ENCODE measurements around the gene BHLHE40. TPM values are rescaled to one million over a fixed set of nuclear protein-coding genes. Genes with fewer than 3 reads are reported as not detected.

The BHLHE40 gene
- polyA plus RNA-seq, 2 of the 4 experiments (the other 2 are of a cell fraction): 102 to 160 TPM

DNA sequence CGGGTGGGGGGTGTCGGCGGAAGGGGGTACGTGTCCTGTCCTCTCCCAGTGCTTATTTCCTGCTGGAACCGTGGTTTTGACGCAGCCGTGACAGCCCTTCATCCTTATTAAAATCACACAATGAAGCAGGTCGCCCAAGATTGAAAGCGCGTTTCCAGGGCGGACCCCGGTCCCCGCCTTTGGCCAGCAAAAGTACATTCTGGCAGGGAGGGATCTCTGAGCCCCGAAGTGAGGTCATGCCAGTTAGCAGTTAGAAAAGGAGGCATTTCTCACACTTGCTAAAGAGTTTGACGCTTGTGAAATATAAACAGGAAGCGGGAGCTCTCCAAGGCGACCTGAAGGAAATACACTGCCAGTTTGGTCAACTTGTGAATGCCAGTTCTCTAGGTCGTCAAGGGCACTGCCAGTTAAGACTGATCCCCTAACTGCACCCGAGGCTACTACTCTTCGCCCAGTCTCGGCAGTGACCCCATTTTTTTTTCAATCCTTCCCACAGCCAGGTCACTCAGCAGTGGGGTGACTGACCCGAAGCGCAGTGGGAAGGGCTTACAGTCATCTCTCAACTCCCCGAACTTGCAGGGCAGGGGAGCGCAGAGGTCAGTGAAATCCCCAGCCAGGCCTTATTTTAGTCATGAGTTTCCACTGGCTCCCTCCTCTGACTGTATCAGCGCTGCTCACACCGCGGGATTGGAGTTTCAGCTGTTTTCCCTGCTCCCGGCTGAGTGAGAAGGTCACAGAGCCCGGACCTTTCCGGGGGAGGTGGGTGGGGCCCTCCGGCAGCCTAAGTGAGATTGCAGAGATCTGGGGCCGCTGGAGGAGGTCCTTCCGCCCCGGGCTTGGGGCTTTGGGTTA lies 2.0 kb upstream of the BHLHE40 start (continued):
- TF ChIP-seq GATA3 (IDR thresholded peaks at IDR 0.05; ENCODE audit: borderline replicate concordance) (0 out of 2 replicates have a peak, but pooled peaks have one; percentile 31), HDAC2 (IDR thresholded peaks at IDR 0.05) (no peak), ZNF302 (CRISPR knock-in tag; IDR thresholded peaks at IDR 0.05) (no peak), CEBPB (IDR thresholded peaks at IDR 0.05) (peak; percentile 41 to 47; a peak in 1 of 4 replicates), EHMT2 (IDR thresholded peaks at IDR 0.05; ENCODE audit: low read depth) (no peak), HOXB5 (CRISPR knock-in tag; IDR thresholded peaks at IDR 0.05) (0 out of 2 replicates have a peak, but pooled peaks have one; percentile 28), FOSL2 (IDR thresholded peaks at IDR 0.05) (no peak), FOSL2 (CRISPR knock-in tag; IDR thresholded peaks at IDR 0.05) (peak; percentile 42), POLR2AphosphoS2 (conservative IDR thresholded peaks at IDR 0.05; ENCODE audit: low read length) (no peak; the same call in 1 of the 2 replicates), HOXB13 (CRISPR knock-in tag; IDR thresholded peaks at IDR 0.05; ENCODE audit: low read depth) (peak; percentile 57; the same call in 1 of the 2 replicates), FOSB (CRISPR knock-in tag; IDR thresholded peaks at IDR 0.05) (peak; percentile 72; the same call in 1 of the 2 replicates), EHF (CRISPR knock-in tag; IDR thresholded peaks at IDR 0.05) (peak; percentile 17), HEYL (CRISPR knock-in tag; IDR thresholded peaks at IDR 0.05) (peak; percentile 85), MAZ (IDR thresholded peaks at IDR 0.05; ENCODE audit: borderline replicate concordance, low read depth, low read length) (no peak), RARB (CRISPR knock-in tag; IDR thresholded peaks at IDR 0.05) (peak; percentile 61), ZSCAN20 (CRISPR knock-in tag; IDR thresholded peaks at IDR 0.05) (peak; percentile 84), NR3C1 (IDR thresholded peaks at IDR 0.05) (no peak), TFCP2L1 (CRISPR knock-in tag; IDR thresholded peaks at IDR 0.05) (no peak), HOXA7 (CRISPR knock-in tag; IDR thresholded peaks at IDR 0.05) (peak; percentile 27; the same call in 1 of the 2 replicates), CHD4 (IDR thresholded peaks at IDR 0.05; ENCODE audit: borderline replicate concordance) (no peak), SMC3 (IDR thresholded peaks at IDR 0.05) (peak; percentile 17; the same call in 1 of the 3 replicates)
- TF ChIP-seq, protein P1, sequence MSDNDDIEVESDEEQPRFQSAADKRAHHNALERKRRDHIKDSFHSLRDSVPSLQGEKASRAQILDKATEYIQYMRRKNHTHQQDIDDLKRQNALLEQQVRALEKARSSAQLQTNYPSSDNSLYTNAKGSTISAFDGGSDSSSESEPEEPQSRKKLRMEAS (IDR thresholded peaks at IDR 0.05): peak; percentile 30; the same call in 1 of the 2 replicates
- TF ChIP-seq, protein P2, sequence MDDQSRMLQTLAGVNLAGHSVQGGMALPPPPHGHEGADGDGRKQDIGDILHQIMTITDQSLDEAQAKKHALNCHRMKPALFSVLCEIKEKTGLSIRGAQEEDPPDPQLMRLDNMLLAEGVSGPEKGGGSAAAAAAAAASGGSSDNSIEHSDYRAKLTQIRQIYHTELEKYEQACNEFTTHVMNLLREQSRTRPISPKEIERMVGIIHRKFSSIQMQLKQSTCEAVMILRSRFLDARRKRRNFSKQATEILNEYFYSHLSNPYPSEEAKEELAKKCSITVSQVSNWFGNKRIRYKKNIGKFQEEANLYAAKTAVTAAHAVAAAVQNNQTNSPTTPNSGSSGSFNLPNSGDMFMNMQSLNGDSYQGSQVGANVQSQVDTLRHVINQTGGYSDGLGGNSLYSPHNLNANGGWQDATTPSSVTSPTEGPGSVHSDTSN (IDR thresholded peaks at IDR 0.05): 0 out of 2 replicates have a peak, but pooled peaks have one; percentile 16

DNA sequence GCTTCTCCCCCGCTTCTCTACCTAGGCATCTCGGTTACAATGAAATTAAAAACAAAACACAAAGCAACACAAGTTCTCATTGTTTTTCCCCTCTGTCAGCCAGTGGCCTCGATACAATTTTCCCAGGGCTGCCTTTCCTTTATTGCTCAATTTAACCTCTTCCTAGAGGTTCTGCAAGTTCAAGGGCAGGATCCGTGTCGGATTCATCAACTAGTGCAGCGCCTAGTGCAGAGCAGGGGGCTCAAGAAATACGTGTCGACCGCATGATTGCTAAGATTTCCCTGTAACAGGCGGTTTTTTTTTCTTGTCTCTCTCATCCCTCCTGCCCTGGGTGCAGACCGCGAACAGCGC lies 1.4 kb upstream of the BHLHE40 start:
- peak overlapping the region; percentile 88 for H3K4me2 ChIP-seq
- no peak for DNase-seq (ENCODE audit: low read depth in 1 of 2, low spot score in 1 of 2)
- ATAC-seq: no peak
- peak overlapping the region; percentile 88 for H3K4me3 ChIP-seq
- peaks cover 18% of the 10 kb centered on the region for H3K4me1 ChIP-seq
- peak; percentile 69; the same call in 1 of the 2 replicates for TF ChIP-seq FOSB (CRISPR knock-in tag; IDR thresholded peaks at IDR 0.05)
- 0 out of 2 replicates have a peak, but pooled peaks have one; percentile 15 for TF ChIP-seq RARB (CRISPR knock-in tag; IDR thresholded peaks at IDR 0.05)
- TF ChIP-seq CEBPB (IDR thresholded peaks at IDR 0.05): no peak; a peak in 1 of 4 replicates
- TF ChIP-seq MYC (IDR thresholded peaks at IDR 0.05; ENCODE audit: borderline replicate concordance, low read length): no peak
- TF ChIP-seq MAZ (IDR thresholded peaks at IDR 0.05; ENCODE audit: borderline replicate concordance, low read depth, low read length): no peak
- no peak for TF ChIP-seq ZNF302 (CRISPR knock-in tag; IDR thresholded peaks at IDR 0.05)
- no peak for TF ChIP-seq EP300 (IDR thresholded peaks at IDR 0.05)
- TF ChIP-seq RNF2 (IDR thresholded peaks at IDR 0.05; ENCODE audit: borderline replicate concordance, low read depth): no peak
- no peak for TF ChIP-seq PHF8 (IDR thresholded peaks at IDR 0.05; ENCODE audit: borderline replicate concordance, low read depth)
- TF ChIP-seq CBX8 (IDR thresholded peaks at IDR 0.05): no peak
- no peak for TF ChIP-seq HOXB13 (CRISPR knock-in tag; IDR thresholded peaks at IDR 0.05; ENCODE audit: low read depth)
- 0 out of 2 replicates have a peak, but pooled peaks have one; percentile 48 for TF ChIP-seq FOXS1 (CRISPR knock-in tag; IDR thresholded peaks at IDR 0.05)
- TF ChIP-seq SREBF2 (IDR thresholded peaks at IDR 0.05): no peak
- TF ChIP-seq, protein P1 (IDR thresholded peaks at IDR 0.05): no peak
- TF ChIP-seq MAFK (IDR thresholded peaks at IDR 0.05; ENCODE audit: partially characterized antibody): no peak
- CTCF ChIA-PET: interaction anchor here (0.5 to 17.8 kb wide), 13 partner anchors 8 to 321 kb away, joined by 3 to 602 read pairs (median 5); no protein-coding TSS in a partner anchor
- POLR2A ChIA-PET: interaction anchor here (0.7 to 13.9 kb wide), 12 partner anchors 8 to 266 kb away, joined by 3 to 367 read pairs (median 8); no protein-coding TSS in a partner anchor
- H3K9me3 ChIP-seq: 0 out of 3 replicates have a peak, but pooled peaks cover 2% of the 10 kb centered on the region
- no peak for FAIRE-seq
- H3K27ac ChIP-seq: peak overlapping the region; percentile 96 to 98
- WGBS (ENCODE audit: missing lambda C conversion rate): 2% methylated on average over 13 of the region's 13 CpGs
